Measurements from ENCODE around the gene AAMDC. TPM values are rescaled to one million over a fixed set of nuclear protein-coding genes. Genes with fewer than 3 reads are reported as not detected.
"Not testable (repeated sequence)": the region's sequence is repeated elsewhere in the genome, so short reads cannot be mapped to it uniquely, and the experiment has no call there.

Gene AAMDC
- total RNA-seq, 1 donor from 2014 or later, result 17.8 TPM

DNA sequence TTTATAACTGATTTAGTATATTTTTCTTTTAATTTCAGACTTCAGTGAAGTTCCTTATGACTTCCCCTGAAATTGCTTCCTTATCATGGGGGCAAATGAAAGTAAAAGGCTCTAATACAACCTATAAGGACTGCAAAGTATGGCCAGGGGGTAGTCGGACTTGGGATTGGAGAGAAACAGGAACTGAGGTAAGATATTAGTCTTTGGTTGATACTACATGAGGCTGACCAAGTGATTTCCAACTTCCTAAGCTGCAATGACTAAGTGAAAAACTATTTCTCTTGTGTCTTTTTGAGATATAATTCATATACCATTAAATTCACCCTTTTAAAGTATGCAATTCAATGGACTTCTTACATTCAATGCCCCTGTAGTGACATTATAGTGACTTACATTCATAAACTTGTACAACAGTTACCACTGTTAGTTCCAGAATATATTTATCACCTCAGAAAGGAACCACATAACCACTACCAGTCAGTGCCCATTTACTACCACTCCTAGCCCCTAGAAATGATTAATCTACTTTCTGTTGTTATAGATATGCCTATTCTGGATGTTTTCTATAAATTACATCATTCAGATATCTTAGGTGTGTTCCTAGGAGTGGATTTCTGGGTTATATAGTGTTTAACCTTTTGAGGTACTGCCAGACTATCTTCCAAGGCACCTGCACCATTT lies 21.6 kb downstream of the AAMDC start:
- Mint-ChIP-seq H3K36me3 (ENCODE audit: low read depth) (peaks cover 46% of the 10 kb centered on the region), H3K9me3 (peaks cover 16% of the 10 kb centered on the region), H3K27me3 (ENCODE audit: low read depth) (no peaks in the 10 kb centered on the region), H3K4me1 (no peaks in the 10 kb centered on the region), H3K4me3 (no peak overlapping the region), H3K27ac (ENCODE audit: unreplicated experiment) (no peak overlapping the region)
- no peak for TF ChIP-seq CTCF (conservative IDR thresholded peaks at IDR 0.05)
- DNase-seq (ENCODE audit: low read depth, low spot score), result no peak

GRCh38 chr11:77843700-77844099 lies 22.8 kb downstream of the AAMDC start:
- not testable (repeated sequence) for H3K4me1 Mint-ChIP-seq; H3K27ac Mint-ChIP-seq (ENCODE audit: unreplicated experiment)

DNA sequence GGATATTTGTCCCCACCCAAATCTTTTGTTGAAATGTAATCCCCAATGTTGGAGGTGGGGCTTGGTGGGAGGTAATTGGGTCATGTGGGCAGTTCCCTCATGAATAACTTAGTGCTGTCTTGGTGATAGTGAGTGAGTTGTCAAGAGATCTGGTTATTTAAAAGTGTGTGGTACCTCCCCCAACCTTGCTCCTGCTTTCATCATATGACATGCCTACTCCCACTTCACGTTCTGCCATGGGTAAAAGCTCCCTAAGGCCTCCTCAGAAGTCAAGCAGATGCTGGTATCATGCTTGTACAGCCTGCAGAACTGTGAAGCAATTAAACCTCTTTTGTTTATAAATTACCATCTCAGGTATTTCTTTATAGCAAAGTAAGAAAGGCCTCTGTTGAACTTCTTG lies 30.6 kb downstream of the AAMDC start:
- H3K27me3 Mint-ChIP-seq (ENCODE audit: low read depth), result no peaks in the 10 kb centered on the region
- H3K4me3 Mint-ChIP-seq, result no peak overlapping the region
- no peak for TF ChIP-seq CTCF (conservative IDR thresholded peaks at IDR 0.05)
- H3K27ac Mint-ChIP-seq (ENCODE audit: unreplicated experiment), result no peak overlapping the region
- peaks cover 39% of the 10 kb centered on the region for H3K36me3 Mint-ChIP-seq (ENCODE audit: low read depth)
- no peaks in the 10 kb centered on the region for H3K4me1 Mint-ChIP-seq
- DNase-seq (ENCODE audit: low read depth, low spot score), result no peak
- H3K9me3 Mint-ChIP-seq, result peaks cover 16% of the 10 kb centered on the region

More at GRCh38 chr11:77843700-77844099, 22.8 kb downstream of the AAMDC start:
- peaks cover 46% of the 10 kb centered on the region for H3K36me3 Mint-ChIP-seq (ENCODE audit: low read depth)
- DNase-seq (ENCODE audit: low read depth, low spot score); H3K27me3 Mint-ChIP-seq (ENCODE audit: low read depth); H3K4me3 Mint-ChIP-seq: not testable (repeated sequence)
- peaks cover 16% of the 10 kb centered on the region for H3K9me3 Mint-ChIP-seq

GRCh38 chr11:77854838-77855237 lies 33.9 kb downstream of the AAMDC start:
- peaks cover 42% of the 10 kb centered on the region for H3K36me3 Mint-ChIP-seq (ENCODE audit: low read depth)
- TF ChIP-seq CTCF (conservative IDR thresholded peaks at IDR 0.05), result no peak
- H3K4me3 Mint-ChIP-seq, result no peak overlapping the region
- H3K9me3 Mint-ChIP-seq, result peaks cover 21% of the 10 kb centered on the region
- no peak overlapping the region for H3K27ac Mint-ChIP-seq (ENCODE audit: unreplicated experiment)
- no peaks in the 10 kb centered on the region for H3K4me1 Mint-ChIP-seq
- H3K27me3 Mint-ChIP-seq (ENCODE audit: low read depth), result no peaks in the 10 kb centered on the region
- DNase-seq (ENCODE audit: low read depth, low spot score), result no peak

DNA sequence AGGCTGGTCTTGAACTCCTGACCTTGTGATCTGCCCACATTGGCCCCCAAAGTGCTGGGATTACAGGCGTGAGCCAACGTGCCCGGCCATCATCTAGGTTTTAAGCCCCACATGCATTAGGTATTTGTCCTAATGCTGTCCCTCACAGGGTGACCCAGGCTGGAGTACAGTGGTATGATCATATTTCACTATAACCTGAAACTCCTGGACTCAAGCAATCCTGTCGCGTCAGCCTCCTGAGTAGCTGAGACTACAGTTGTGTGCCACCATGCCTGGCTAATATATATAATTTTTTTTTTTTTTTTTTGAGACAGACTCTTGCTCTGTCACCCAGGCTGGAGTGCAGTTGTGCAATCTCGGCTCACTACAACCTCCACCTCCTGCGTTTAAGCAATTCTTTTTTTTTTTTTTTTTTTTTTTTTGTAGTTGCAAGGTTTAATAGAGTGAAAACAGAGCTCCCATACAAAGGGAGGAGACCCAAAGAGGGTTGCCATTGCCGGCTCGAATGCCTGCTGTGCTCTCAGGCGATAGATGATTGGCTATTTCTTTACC lies 37.0 kb downstream of the AAMDC start:
- peaks cover 32% of the 10 kb centered on the region for H3K36me3 Mint-ChIP-seq (ENCODE audit: low read depth)
- H3K27me3 Mint-ChIP-seq (ENCODE audit: low read depth); DNase-seq (ENCODE audit: low read depth, low spot score); H3K27ac Mint-ChIP-seq (ENCODE audit: unreplicated experiment); H3K4me3 Mint-ChIP-seq; H3K4me1 Mint-ChIP-seq: not testable (repeated sequence)
- H3K9me3 Mint-ChIP-seq, result peaks cover 12% of the 10 kb centered on the region

DNA sequence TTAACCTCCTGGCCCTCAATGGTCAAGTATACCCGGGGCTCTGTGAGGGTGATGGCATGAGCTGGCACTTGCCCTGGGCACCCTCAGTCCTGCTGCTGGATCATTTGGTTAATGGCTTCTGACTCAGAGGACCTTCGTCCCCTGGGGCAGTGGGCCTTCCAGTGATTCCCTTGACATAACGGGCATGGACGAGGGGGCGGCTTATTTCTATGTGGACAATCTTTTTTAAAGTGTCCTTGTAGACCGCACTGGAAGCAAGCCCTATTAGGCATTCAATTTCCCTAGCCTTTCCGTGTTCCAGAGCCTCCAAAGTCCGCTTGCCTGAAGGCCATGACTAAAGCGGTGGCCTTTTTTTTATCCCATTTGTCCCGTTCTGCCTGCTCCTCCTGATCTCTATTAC lies 40.5 kb downstream of the AAMDC start:
- not testable (repeated sequence) for H3K27me3 Mint-ChIP-seq (ENCODE audit: low read depth); H3K9me3 Mint-ChIP-seq; H3K4me3 Mint-ChIP-seq; H3K4me1 Mint-ChIP-seq; H3K27ac Mint-ChIP-seq (ENCODE audit: unreplicated experiment); DNase-seq (ENCODE audit: low read depth, low spot score)
- H3K36me3 Mint-ChIP-seq (ENCODE audit: low read depth), result peaks cover 10% of the 10 kb centered on the region

- H3K4me3 Mint-ChIP-seq, result no peak overlapping the region
- peaks cover 11% of the 10 kb centered on the region for H3K36me3 Mint-ChIP-seq (ENCODE audit: low read depth)
- no peak for DNase-seq (ENCODE audit: low read depth, low spot score)
- H3K4me1 Mint-ChIP-seq, result no peaks in the 10 kb centered on the region
- H3K9me3 Mint-ChIP-seq, result no peaks in the 10 kb centered on the region
- no peak overlapping the region for H3K27ac Mint-ChIP-seq (ENCODE audit: unreplicated experiment)
- TF ChIP-seq CTCF (conservative IDR thresholded peaks at IDR 0.05), result no peak
- H3K27me3 Mint-ChIP-seq (ENCODE audit: low read depth), result no peaks in the 10 kb centered on the region
Observed at GRCh38 chr11:77865805-77866204, 44.9 kb downstream of the AAMDC start.
